Neuronal stem cell (in vitro differentiated cells): ENCODE data around the gene SERPINB12.

Source experiments
- DNase-seq: peaks from one replicate; pipeline ENCODE4 v3.0.0-alpha.2; 2013; ENCODE audit warnings: low spot score
- H2AFZ ChIP-seq: one replicate; pipeline ENCODE4 v1.6.1; 2013; ENCODE audit warnings: mild to moderate bottlenecking, low read length, inconsistent platforms
- H2AK5ac ChIP-seq: 2 replicates; pipeline ENCODE4 v1.6.1; 2013; ENCODE audit warnings: low read depth, mild to moderate bottlenecking, inconsistent platforms, low read length, moderate library complexity, mixed read lengths
- H2BK120ac ChIP-seq: 2 replicates; pipeline ENCODE4 v1.6.1; 2013; ENCODE audit warnings: low read depth, mild to moderate bottlenecking, inconsistent platforms, low read length, moderate library complexity, mixed read lengths
- H2BK12ac ChIP-seq: one replicate; pipeline ENCODE4 v1.6.1; 2013; ENCODE audit warnings: low read length, inconsistent platforms
- H2BK15ac ChIP-seq: 2 replicates; pipeline ENCODE4 v1.6.1; 2013; ENCODE audit warnings: mild to moderate bottlenecking, low read length, inconsistent platforms, mixed read lengths
- H2BK5ac ChIP-seq: one replicate; pipeline ENCODE4 v1.6.1; 2013; ENCODE audit warnings: inconsistent platforms, mild to moderate bottlenecking, low read length, moderate library complexity
- H3K14ac ChIP-seq: one replicate; pipeline ENCODE4 v1.6.1; 2013; ENCODE audit warnings: low read length, inconsistent platforms
- H3K18ac ChIP-seq: 2 replicates; pipeline ENCODE4 v1.6.1; 2013; ENCODE audit warnings: low read length, inconsistent platforms
- H3K23ac ChIP-seq: 2 replicates; pipeline ENCODE4 v1.6.1; 2013; ENCODE audit warnings: low read depth, mild to moderate bottlenecking, mixed read lengths, low read length, inconsistent platforms; ENCODE audit not compliant: poor library complexity
- H3K27ac ChIP-seq: replicated peaks from 3 replicates; pipeline ENCODE4 v1.5.1; 2013; ENCODE audit warnings: low read length, inconsistent platforms
- H3K27me3 ChIP-seq, 3 experiments: 2 replicates each; pipeline ENCODE4 v1.6.1; 2013; ENCODE audit warnings: low read length in 3 of 3, mild to moderate bottlenecking in 2 of 3, inconsistent platforms in 1 of 3, low read depth in 1 of 3, mixed read lengths in 1 of 3, moderate library complexity in 1 of 3; ENCODE audit not compliant: control insufficient read depth in 3 of 3, insufficient read depth in 3 of 3
- H3K36me3 ChIP-seq, 2 donors: replicated peaks in 1 of 2; 2 replicates each; pipeline ENCODE4 v1.6.1; 2013; ENCODE audit warnings: low read length in 2 of 2; ENCODE audit not compliant: control insufficient read depth in 2 of 2, insufficient read depth in 2 of 2
- H3K4ac ChIP-seq: 2 replicates; pipeline ENCODE4 v1.6.1; 2013; ENCODE audit warnings: inconsistent platforms, mild to moderate bottlenecking, low read length, moderate library complexity
- H3K4me1 ChIP-seq, 2 donors: 1 replicate in 1 of 2; 2 replicates in 1 of 2; pipeline ENCODE4 v1.6.1; 2013; ENCODE audit warnings: low read length in 2 of 2, low read depth in 1 of 2; ENCODE audit not compliant: control insufficient read depth in 2 of 2, insufficient read depth in 1 of 2
- H3K4me2 ChIP-seq: one replicate; pipeline ENCODE4 v1.6.1; 2013; ENCODE audit warnings: mild to moderate bottlenecking, low read length, inconsistent platforms; ENCODE audit not compliant: insufficient read depth, poor library complexity, severe bottlenecking
- H3K4me3 ChIP-seq, 2 donors: 2 replicates each; pipeline ENCODE4 v1.5.1; 2013; ENCODE audit warnings: low read length in 2 of 2, mild to moderate bottlenecking in 2 of 2, inconsistent platforms in 1 of 2, moderate library complexity in 1 of 2
- H3K79me1 ChIP-seq: one replicate; pipeline ENCODE4 v1.6.1; 2013; ENCODE audit warnings: low read depth, mild to moderate bottlenecking, inconsistent platforms, low read length, moderate library complexity
- H3K9ac ChIP-seq: one replicate; pipeline ENCODE4 v1.6.1; 2013; ENCODE audit warnings: mild to moderate bottlenecking, low read depth, low read length, inconsistent platforms; ENCODE audit not compliant: poor library complexity
- H3K9me3 ChIP-seq, 2 donors: replicated peaks in 1 of 2; 2 replicates each; pipeline versions ENCODE3 to v1.6.1; 2013; ENCODE audit warnings: low read length in 2 of 2, mild to moderate bottlenecking in 2 of 2, inconsistent platforms in 1 of 2, low read depth in 1 of 2, mixed read lengths in 1 of 2, moderate library complexity in 1 of 2; ENCODE audit not compliant: control insufficient read depth in 2 of 2, insufficient read depth in 1 of 2
- H4K8ac ChIP-seq: one replicate; pipeline ENCODE4 v1.6.1; 2013; ENCODE audit warnings: low read depth, mild to moderate bottlenecking, inconsistent platforms, low read length, moderate library complexity
- H4K91ac ChIP-seq: one replicate; pipeline ENCODE4 v1.6.1; 2013; ENCODE audit warnings: low read length, low read depth, mild to moderate bottlenecking, inconsistent platforms; ENCODE audit not compliant: poor library complexity
- WGBS, 2 donors: extraction: QIAGEN DNeasy Blood & Tissue Kit; methylation state at CpG; one replicate each; pipeline ENCODE4 v1.1.7; 2013; ENCODE audit warnings: missing lambda C conversion rate in 2 of 2, mixed read lengths in 1 of 2; ENCODE audit not compliant: insufficient read length in 2 of 2, insufficient replicate concordance in 1 of 2; ENCODE audit errors: extremely low coverage in 2 of 2; 5-methylcytosine and 5-hydroxymethylcytosine counted together

SERPINB12 gene

DNA sequence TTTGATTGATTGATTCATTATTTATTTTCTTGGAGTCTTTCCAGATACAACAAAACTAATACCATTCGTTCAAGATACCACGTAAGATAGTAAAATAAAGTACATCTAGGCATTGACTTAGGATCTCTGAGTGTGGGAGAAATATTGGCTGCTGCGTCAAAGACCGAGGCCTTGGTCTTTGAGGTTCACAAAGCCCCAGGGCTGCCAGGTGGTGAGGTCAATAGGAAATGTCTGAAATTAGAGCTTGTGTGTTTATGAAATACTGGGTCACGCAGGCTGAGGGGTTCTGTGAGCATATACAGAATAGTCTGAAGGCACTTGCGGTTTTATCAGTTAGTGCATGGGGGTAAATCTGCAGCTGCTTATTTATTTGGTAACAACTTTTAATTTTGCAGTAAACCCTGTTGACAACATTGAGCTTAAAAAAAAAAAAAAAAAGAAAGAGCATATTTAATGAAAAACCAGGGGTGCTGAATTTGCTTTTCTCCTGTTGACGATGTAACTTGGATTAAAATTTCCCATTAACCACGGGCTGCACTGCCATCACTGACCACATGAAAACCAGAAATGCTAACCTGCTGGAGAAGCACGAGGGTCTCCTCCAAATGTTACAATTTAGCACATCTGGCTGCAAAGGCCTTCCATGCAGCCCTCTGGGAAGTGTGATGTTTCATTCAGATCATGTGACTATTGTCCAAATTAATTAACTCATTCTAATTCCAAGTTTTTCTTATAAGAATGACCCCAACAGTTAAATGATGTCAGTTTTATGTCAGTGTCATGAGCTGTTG, 27.1 kb upstream of the SERPINB12 start:
- Histone ChIP-seq H2BK12ac (no peak overlapping the region), H4K91ac (no peak overlapping the region)
- no CpG with 5 or more reads among the region's 9 CpGs for whole genome bisulfite sequencing, 2 donors

GRCh38 chr18:63515801-63516200, 26.4 kb upstream of the SERPINB12 start:
- H3K79me1 ChIP-seq = no peaks in the 10 kb centered on the region
- H2AFZ ChIP-seq = no peak overlapping the region
- H3K4me1 ChIP-seq = peaks cover 0 to 2% of the 10 kb centered on the region in 2 donors
- no peak for DNase-seq
- H3K36me3 ChIP-seq = no peaks in the 10 kb centered on the region
- H2AK5ac ChIP-seq = no peak overlapping the region
- no peak overlapping the region for H2BK15ac ChIP-seq
- no peak overlapping the region for H2BK5ac ChIP-seq
- no peak overlapping the region for H3K9ac ChIP-seq
- no peak overlapping the region for H3K4me2 ChIP-seq
- no peak overlapping the region for H3K27ac ChIP-seq
- no peaks in the 10 kb centered on the region for H3K9me3 ChIP-seq
- no peak overlapping the region for H4K8ac ChIP-seq
- H3K23ac ChIP-seq = no peak overlapping the region
- no peak overlapping the region for H2BK12ac ChIP-seq
- peaks cover 0 to 3% (median 0%) of the 10 kb centered on the region in 3 experiments for H3K27me3 ChIP-seq
- H3K18ac ChIP-seq = no peak overlapping the region
- no peak overlapping the region for H4K91ac ChIP-seq
- WGBS, 2 donors = no CpG with 5 or more reads among the region's 1 CpG
- no peak overlapping the region for H3K14ac ChIP-seq
- H3K4me3 ChIP-seq = no peak overlapping the region
- H3K4ac ChIP-seq = no peak overlapping the region
- no peak overlapping the region for H2BK120ac ChIP-seq

More for the DNA sequence above, 27.1 kb upstream of the SERPINB12 start:
- peaks cover 0 to 2% of the 10 kb centered on the region in 2 donors for H3K4me1 ChIP-seq
- H4K8ac ChIP-seq = no peak overlapping the region
- no peak overlapping the region for H3K14ac ChIP-seq
- H2BK15ac ChIP-seq = no peak overlapping the region
- H3K9me3 ChIP-seq = no peaks in the 10 kb centered on the region
- H3K4me2 ChIP-seq = no peak overlapping the region
- no peak overlapping the region for H3K18ac ChIP-seq
- H2AK5ac ChIP-seq = no peak overlapping the region
- no peak for DNase-seq
- H3K27ac ChIP-seq = no peak overlapping the region
- no peak overlapping the region for H3K9ac ChIP-seq
- H2AFZ ChIP-seq = no peak overlapping the region
- no peak overlapping the region for H3K4ac ChIP-seq
- H2BK5ac ChIP-seq = no peak overlapping the region
- H3K23ac ChIP-seq = no peak overlapping the region
- peaks cover 0 to 3% (median 0%) of the 10 kb centered on the region in 3 experiments for H3K27me3 ChIP-seq
- H3K79me1 ChIP-seq = no peaks in the 10 kb centered on the region
- no peaks in the 10 kb centered on the region for H3K36me3 ChIP-seq
- H2BK120ac ChIP-seq = no peak overlapping the region
- H3K4me3 ChIP-seq = no peak overlapping the region

DNA sequence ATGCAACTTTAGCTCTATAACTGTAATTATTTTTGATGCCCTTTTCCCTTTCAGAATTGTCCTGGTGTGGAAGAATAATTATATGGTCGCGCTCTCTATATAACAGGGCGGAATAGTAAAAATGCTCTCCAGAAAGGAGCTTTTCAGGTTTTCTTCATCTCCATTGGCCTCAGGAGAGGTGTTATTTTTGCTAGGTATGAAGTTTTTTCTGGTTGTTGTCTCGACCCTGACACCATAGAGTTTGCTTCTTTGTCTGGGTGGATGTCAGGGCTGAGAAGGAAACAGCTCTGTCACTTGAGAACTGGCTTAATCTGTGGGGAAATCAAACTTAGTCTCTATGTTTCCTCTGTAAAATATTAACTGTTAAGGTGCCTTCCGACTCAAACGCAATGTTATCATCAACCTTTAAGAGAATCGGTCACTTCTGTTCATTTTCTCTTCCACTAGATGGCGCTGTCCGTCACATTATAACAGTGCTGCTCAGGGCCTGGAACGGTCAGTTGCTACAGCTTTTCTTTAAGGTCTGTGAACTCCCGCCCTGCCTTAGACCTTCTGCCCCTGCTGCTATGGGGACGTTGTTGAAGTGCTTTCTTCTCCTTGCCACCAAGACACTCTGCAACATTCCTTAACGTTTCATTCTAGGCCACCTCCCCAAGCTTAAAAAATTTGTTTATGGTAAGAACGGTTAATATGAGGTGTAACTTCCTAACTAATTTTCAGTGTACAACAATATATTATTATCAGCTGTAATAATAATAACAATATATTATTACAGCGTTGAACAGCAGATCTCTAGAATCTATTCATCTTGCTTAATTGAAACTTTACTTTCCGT, 23.8 kb upstream of the SERPINB12 start:
- no peak overlapping the region for H2BK120ac ChIP-seq
- no peak overlapping the region for H2BK12ac ChIP-seq
- no peak overlapping the region for H3K14ac ChIP-seq
- H3K18ac ChIP-seq = no peak overlapping the region
- DNase-seq = peak; percentile 84
- H2AFZ ChIP-seq = peak overlapping the region; percentile 59
- no peak overlapping the region for H4K8ac ChIP-seq
- no peaks in the 10 kb centered on the region for H3K36me3 ChIP-seq
- no CpG with 5 or more reads among the region's 16 CpGs for WGBS, 2 donors
- H4K91ac ChIP-seq = no peak overlapping the region
- no peak overlapping the region for H3K27ac ChIP-seq
- no peak overlapping the region for H3K4me3 ChIP-seq
- H2AK5ac ChIP-seq = no peak overlapping the region
- H3K9me3 ChIP-seq = no peaks in the 10 kb centered on the region
- H3K27me3 ChIP-seq = no peaks in the 10 kb centered on the region
- no peak overlapping the region for H3K23ac ChIP-seq
- H3K4ac ChIP-seq = no peak overlapping the region
- no peak overlapping the region for H3K9ac ChIP-seq
- H3K4me2 ChIP-seq = no peak overlapping the region
- no peak overlapping the region for H2BK15ac ChIP-seq
- no peaks in the 10 kb centered on the region for H3K79me1 ChIP-seq
- H3K4me1 ChIP-seq = peaks cover 0 to 2% of the 10 kb centered on the region in 2 donors
- no peak overlapping the region for H2BK5ac ChIP-seq
